ENCODE measurements around the gene PRKACG. TPM values are rescaled to one million over a fixed set of nuclear protein-coding genes. Genes with fewer than 3 reads are reported as not detected.

The PRKACG gene
- total RNA-seq (not detected), polyA plus RNA-seq (not detected)
- long read RNA-seq, donor 1, result 0 reads
- long read RNA-seq, donor 2, result 0 reads
- long read RNA-seq, donor 3, result 0 reads
- long read RNA-seq, donor 4, result 0 reads
- long read RNA-seq, donor 5, partial matches to known transcripts, result 0 of 1 reads
- long read RNA-seq, donor 5, other reads (novel, unspliced or antisense), result 0 of 1 reads

DNA sequence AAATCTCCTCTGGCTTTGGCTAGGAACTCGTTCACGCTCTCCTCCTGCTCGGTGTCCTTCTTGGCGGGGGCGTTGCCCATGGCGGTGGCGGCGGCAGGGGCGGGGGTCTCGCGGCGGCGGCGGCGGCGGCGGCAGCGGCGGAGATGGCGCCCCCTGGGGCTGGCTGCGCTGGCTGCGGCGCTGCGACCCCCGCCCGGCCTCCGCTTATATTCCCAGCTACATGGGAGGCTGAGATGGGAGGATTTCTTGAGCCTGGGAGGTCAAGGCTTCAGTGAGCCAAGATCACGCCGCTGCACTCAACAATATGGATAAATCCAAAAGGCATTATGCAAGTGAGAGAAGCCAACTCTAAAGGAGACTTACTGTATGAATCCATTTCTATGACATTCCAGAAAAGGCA, at the start of gene PRKACG:
TSS of gene PRKACG (minus strand) at position 101 of the 400 bp plus-strand sequence. CDS start at position 80, 21 bp downstream.
- no peak within 1 kb of the TSS for H3K27ac ChIP-seq (ENCODE audit: low read depth in 1 of 2, low read length in 1 of 2)
- no peak within 1 kb of the TSS for H3K4me3 ChIP-seq
- 97 to 98% methylated on average over 29 of the region's 29 CpGs for WGBS, 2 donors
- peaks cover 0 to 10% (median 0%) of the 10 kb centered on the region in 5 donors for H3K4me1 ChIP-seq (ENCODE audit: control insufficient read depth in 5 of 5, insufficient read depth in 5 of 5, low read length in 5 of 5)
- no peaks in the 10 kb centered on the region for H3K9me3 ChIP-seq (ENCODE audit: control insufficient read depth in 4 of 4, insufficient read depth in 3 of 4, low read length in 3 of 4)
- ATAC-seq (ENCODE audit: insufficient read depth, low FRiP score) (no peak), DNase-seq (no peak)
- no peaks in the 10 kb centered on the region for H3K27me3 ChIP-seq (ENCODE audit: control insufficient read depth in 3 of 3, insufficient read depth in 3 of 3, low read length in 2 of 3)
- no peak within 1 kb of the TSS for H3K9ac ChIP-seq (ENCODE audit: insufficient read depth in 1 of 2, low read length in 2 of 2)
- TF ChIP-seq, protein P1, sequence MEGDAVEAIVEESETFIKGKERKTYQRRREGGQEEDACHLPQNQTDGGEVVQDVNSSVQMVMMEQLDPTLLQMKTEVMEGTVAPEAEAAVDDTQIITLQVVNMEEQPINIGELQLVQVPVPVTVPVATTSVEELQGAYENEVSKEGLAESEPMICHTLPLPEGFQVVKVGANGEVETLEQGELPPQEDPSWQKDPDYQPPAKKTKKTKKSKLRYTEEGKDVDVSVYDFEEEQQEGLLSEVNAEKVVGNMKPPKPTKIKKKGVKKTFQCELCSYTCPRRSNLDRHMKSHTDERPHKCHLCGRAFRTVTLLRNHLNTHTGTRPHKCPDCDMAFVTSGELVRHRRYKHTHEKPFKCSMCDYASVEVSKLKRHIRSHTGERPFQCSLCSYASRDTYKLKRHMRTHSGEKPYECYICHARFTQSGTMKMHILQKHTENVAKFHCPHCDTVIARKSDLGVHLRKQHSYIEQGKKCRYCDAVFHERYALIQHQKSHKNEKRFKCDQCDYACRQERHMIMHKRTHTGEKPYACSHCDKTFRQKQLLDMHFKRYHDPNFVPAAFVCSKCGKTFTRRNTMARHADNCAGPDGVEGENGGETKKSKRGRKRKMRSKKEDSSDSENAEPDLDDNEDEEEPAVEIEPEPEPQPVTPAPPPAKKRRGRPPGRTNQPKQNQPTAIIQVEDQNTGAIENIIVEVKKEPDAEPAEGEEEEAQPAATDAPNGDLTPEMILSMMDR (IDR thresholded peaks at IDR 0.05; ENCODE audit: control extremely low read depth, extremely low read depth), result no peak
- H3K36me3 ChIP-seq (ENCODE audit: control insufficient read depth in 4 of 4, insufficient read depth in 4 of 4, low read length in 4 of 4), result no peaks in the 10 kb centered on the region

DNA sequence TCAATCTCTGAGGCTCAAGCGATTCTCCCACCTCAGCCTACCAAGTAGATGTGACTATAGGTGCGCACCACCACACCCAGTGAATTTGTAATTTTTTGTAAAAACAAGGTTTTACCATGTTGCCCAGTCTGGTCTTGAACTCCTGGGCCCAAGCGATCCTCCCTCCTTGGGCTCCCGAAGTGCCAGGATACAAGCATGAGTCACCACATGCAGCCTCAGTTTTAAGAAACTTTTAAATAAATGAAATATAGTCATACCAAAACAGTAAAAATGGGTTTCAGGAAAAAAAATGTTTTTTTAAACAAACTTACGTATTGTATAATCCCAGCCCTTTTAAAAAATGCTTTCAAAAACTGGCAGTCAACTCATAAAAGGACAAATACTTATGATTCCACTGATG, 48.3 kb upstream of the PRKACG start:
- no peak for ATAC-seq (ENCODE audit: insufficient read depth, low FRiP score)
- TF ChIP-seq, protein P1 (IDR thresholded peaks at IDR 0.05; ENCODE audit: control extremely low read depth, extremely low read depth), result no peak
- Histone ChIP-seq H3K4me1 (ENCODE audit: control insufficient read depth in 5 of 5, insufficient read depth in 5 of 5, low read length in 5 of 5) (peaks cover 0 to 7% (median 0%) of the 10 kb centered on the region in 5 donors), H3K9me3 (ENCODE audit: control insufficient read depth in 4 of 4, insufficient read depth in 3 of 4, low read length in 3 of 4) (no peaks in the 10 kb centered on the region), H3K36me3 (ENCODE audit: control insufficient read depth in 4 of 4, insufficient read depth in 4 of 4, low read length in 4 of 4) (peaks cover 9 to 26% (median 12%) of the 10 kb centered on the region in 4 donors), H3K27ac (ENCODE audit: low read depth in 1 of 2, low read length in 1 of 2) (no peak overlapping the region), H3K9ac (ENCODE audit: insufficient read depth in 1 of 2, low read length in 2 of 2) (no peak overlapping the region), H3K27me3 (ENCODE audit: control insufficient read depth in 3 of 3, insufficient read depth in 3 of 3, low read length in 2 of 3) (no peaks in the 10 kb centered on the region), H3K4me3 (no peak overlapping the region)
- 98% methylated on average over 5 of the region's 5 CpGs for WGBS, 2 donors
- DNase-seq, result no peak

DNA sequence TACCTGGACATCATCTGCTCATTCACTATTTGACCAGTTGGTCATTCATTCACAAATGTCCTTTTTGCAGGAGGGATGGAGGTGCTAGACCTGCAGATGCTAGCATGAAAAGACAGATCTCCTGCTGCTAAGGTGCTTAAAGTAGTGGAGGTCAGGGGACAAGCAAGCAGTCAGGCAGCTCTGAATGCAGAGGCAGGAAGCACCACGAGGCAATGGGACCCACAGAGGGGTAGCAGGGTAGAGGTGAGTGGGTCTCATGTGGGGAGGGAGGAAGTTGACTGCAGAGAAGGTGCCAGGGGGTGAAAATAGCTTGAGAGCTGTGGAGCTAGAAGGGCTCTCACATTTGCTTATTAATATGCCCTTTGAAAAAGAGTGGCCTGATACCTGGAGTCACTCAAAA, 46.9 kb upstream of the PRKACG start:
- peaks cover 4 to 20% (median 9%) of the 10 kb centered on the region in 4 donors for H3K36me3 ChIP-seq (ENCODE audit: control insufficient read depth in 4 of 4, insufficient read depth in 4 of 4, low read length in 4 of 4)
- ATAC-seq (ENCODE audit: insufficient read depth, low FRiP score), result no peak
- no peaks in the 10 kb centered on the region for H3K9me3 ChIP-seq (ENCODE audit: control insufficient read depth in 4 of 4, insufficient read depth in 3 of 4, low read length in 3 of 4)
- DNase-seq, result no peak
- TF ChIP-seq, protein P1 (IDR thresholded peaks at IDR 0.05; ENCODE audit: control extremely low read depth, extremely low read depth), result no peak
- peaks cover 0 to 7% (median 0%) of the 10 kb centered on the region in 5 donors for H3K4me1 ChIP-seq (ENCODE audit: control insufficient read depth in 5 of 5, insufficient read depth in 5 of 5, low read length in 5 of 5)
- H3K9ac ChIP-seq (ENCODE audit: insufficient read depth in 1 of 2, low read length in 2 of 2), result no peak overlapping the region
- H3K27me3 ChIP-seq (ENCODE audit: control insufficient read depth in 3 of 3, insufficient read depth in 3 of 3, low read length in 2 of 3), result no peaks in the 10 kb centered on the region
- no peak overlapping the region for H3K4me3 ChIP-seq
- 27 to 44% methylated on average over 1 of the region's 1 CpG for WGBS, 2 donors
- H3K27ac ChIP-seq (ENCODE audit: low read depth in 1 of 2, low read length in 1 of 2), result no peak overlapping the region

DNA sequence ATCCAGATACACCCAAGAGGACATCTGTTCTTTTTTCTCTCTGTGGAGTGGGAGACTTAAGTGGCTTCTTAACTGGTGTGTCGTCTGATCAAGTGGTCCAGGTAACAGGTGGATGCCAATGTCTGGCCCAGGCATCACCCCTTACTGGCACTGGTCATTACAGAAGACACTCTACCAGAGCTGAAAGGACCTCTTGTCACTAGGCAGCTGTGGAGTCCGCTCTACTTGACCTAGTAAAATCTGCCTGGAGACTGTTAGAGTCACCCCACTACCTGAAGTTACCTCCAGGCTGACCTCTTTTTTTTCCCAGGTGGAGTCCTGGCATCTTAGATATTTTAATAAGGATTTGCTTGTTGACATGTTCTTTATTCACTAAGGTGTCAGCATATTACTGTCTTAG, 44.2 kb upstream of the PRKACG start:
- no peaks in the 10 kb centered on the region for H3K9me3 ChIP-seq (ENCODE audit: control insufficient read depth in 4 of 4, insufficient read depth in 3 of 4, low read length in 3 of 4)
- no peak for ATAC-seq (ENCODE audit: insufficient read depth, low FRiP score)
- 88 to 91% methylated on average over 2 of the region's 2 CpGs for WGBS, 2 donors
- TF ChIP-seq, protein P1 (IDR thresholded peaks at IDR 0.05; ENCODE audit: control extremely low read depth, extremely low read depth), result no peak
- peaks cover 0 to 17% (median 5%) of the 10 kb centered on the region in 5 donors for H3K4me1 ChIP-seq (ENCODE audit: control insufficient read depth in 5 of 5, insufficient read depth in 5 of 5, low read length in 5 of 5)
- no peak overlapping the region for H3K9ac ChIP-seq (ENCODE audit: insufficient read depth in 1 of 2, low read length in 2 of 2)
- DNase-seq, result no peak
- peaks cover 3 to 14% (median 6%) of the 10 kb centered on the region in 4 donors for H3K36me3 ChIP-seq (ENCODE audit: control insufficient read depth in 4 of 4, insufficient read depth in 4 of 4, low read length in 4 of 4)
- no peaks in the 10 kb centered on the region for H3K27me3 ChIP-seq (ENCODE audit: control insufficient read depth in 3 of 3, insufficient read depth in 3 of 3, low read length in 2 of 3)
- H3K27ac ChIP-seq (ENCODE audit: low read depth in 1 of 2, low read length in 1 of 2), result no peak overlapping the region
- no peak overlapping the region for H3K4me3 ChIP-seq
